KOPT-K1 (cell line): ENCODE data around the gene RTL10.
"Not testable (repeated sequence)": the region's sequence is repeated elsewhere in the genome, so short reads cannot be mapped to it uniquely, and the experiment has no call there.

ENCODE experiments used
- H3K27ac ChIP-seq: fragments of 200-600 bp; sonication (generic); 2 replicates; pipeline ENCODE4 v1.5.1; 2016; ENCODE audit warnings: antibody characterized with exemption, mild to moderate bottlenecking, low read depth, low read length; ENCODE audit not compliant: poor library complexity, severe bottlenecking
- H3K36me3 ChIP-seq: fragments of 200-600 bp; sonication (generic); 2 replicates; pipeline ENCODE4 v1.5.1; 2017; ENCODE audit warnings: antibody characterized with exemption, mild to moderate bottlenecking, low read length, moderate library complexity; ENCODE audit not compliant: insufficient read depth
- H3K9me3 ChIP-seq: fragments of 200-600 bp; sonication (generic); 2 replicates; pipeline ENCODE4 v1.5.1; 2017; ENCODE audit warnings: antibody characterized with exemption, low read length, mild to moderate bottlenecking; ENCODE audit not compliant: insufficient read depth, poor library complexity, severe bottlenecking

The RTL10 gene

GRCh38 chr22:19836512-19836911 is 18.2 kb downstream of the RTL10 start:
- Histone ChIP-seq H3K9me3 (no peaks in the 10 kb centered on the region), H3K36me3 (0 out of 2 replicates have a peak, but pooled peaks cover 7% of the 10 kb centered on the region), H3K27ac (no peak overlapping the region)

- H3K36me3 ChIP-seq = no peaks in the 10 kb centered on the region
Observed at GRCh38 chr22:19834599-19834998, 20.1 kb downstream of the RTL10 start.

GRCh38 chr22:19833327-19833726 is 21.3 kb downstream of the RTL10 start:
- H3K27ac ChIP-seq, H3K9me3 ChIP-seq, H3K36me3 ChIP-seq: not testable (repeated sequence)

More at GRCh38 chr22:19834599-19834998, 20.1 kb downstream of the RTL10 start:
- no peaks in the 10 kb centered on the region for H3K9me3 ChIP-seq
- H3K27ac ChIP-seq = no peak overlapping the region

GRCh38 chr22:19832476-19833108 is 22.1 kb downstream of the RTL10 start:
- H3K9me3 ChIP-seq = no peaks in the 10 kb centered on the region
- peak overlapping the region; percentile 26 for H3K27ac ChIP-seq
- H3K36me3 ChIP-seq = no peaks in the 10 kb centered on the region

GRCh38 chr22:19831979-19832378 is 22.7 kb downstream of the RTL10 start:
- H3K36me3 ChIP-seq, H3K9me3 ChIP-seq: not testable (repeated sequence)
- H3K27ac ChIP-seq = peak overlapping the region; percentile 26

- Histone ChIP-seq H3K27ac (no peak overlapping the region), H3K36me3 (no peaks in the 10 kb centered on the region), H3K9me3 (no peaks in the 10 kb centered on the region)
Observed at GRCh38 chr22:19831016-19831415, 23.7 kb downstream of the RTL10 start.

GRCh38 chr22:19828035-19828401 is 26.7 kb downstream of the RTL10 start:
- Histone ChIP-seq H3K9me3 (no peaks in the 10 kb centered on the region), H3K27ac (no peak overlapping the region), H3K36me3 (no peaks in the 10 kb centered on the region)

GRCh38 chr22:19827341-19828034 is 27.2 kb downstream of the RTL10 start:
- no peaks in the 10 kb centered on the region for H3K9me3 ChIP-seq
- H3K27ac ChIP-seq = no peak overlapping the region
- H3K36me3 ChIP-seq = no peaks in the 10 kb centered on the region

GRCh38 chr22:19826619-19826950 is 28.1 kb downstream of the RTL10 start:
- no peak overlapping the region for H3K27ac ChIP-seq
- H3K9me3 ChIP-seq = no peaks in the 10 kb centered on the region

GRCh38 chr22:19825904-19826618 is 28.6 kb downstream of the RTL10 start:
- Histone ChIP-seq H3K9me3 (no peaks in the 10 kb centered on the region), H3K27ac (no peak overlapping the region), H3K36me3 (no peaks in the 10 kb centered on the region)

More at GRCh38 chr22:19826619-19826950, 28.1 kb downstream of the RTL10 start:
- H3K36me3 ChIP-seq = no peaks in the 10 kb centered on the region

- peak overlapping the region; percentile 57 for H3K27ac ChIP-seq
- H3K9me3 ChIP-seq = no peaks in the 10 kb centered on the region
- H3K36me3 ChIP-seq = peaks cover 10% of the 10 kb centered on the region; the same call in 1 of the 2 replicates
Observed at GRCh38 chr22:19824926-19825339, 29.7 kb downstream of the RTL10 start.

GRCh38 chr22:19824212-19824925 is 30.3 kb downstream of the RTL10 start:
- Histone ChIP-seq H3K9me3 (no peaks in the 10 kb centered on the region), H3K27ac (peak overlapping the region; percentile 57), H3K36me3 (peaks cover 10% of the 10 kb centered on the region; the same call in 1 of the 2 replicates)

GRCh38 chr22:19823902-19824211 is 30.8 kb downstream of the RTL10 start:
- Histone ChIP-seq H3K27ac (no peak overlapping the region), H3K36me3 (peaks cover 10% of the 10 kb centered on the region; the same call in 1 of the 2 replicates), H3K9me3 (no peaks in the 10 kb centered on the region)

GRCh38 chr22:19823191-19823901 is 31.3 kb downstream of the RTL10 start:
- peaks cover 12% of the 10 kb centered on the region; the same call in 1 of the 2 replicates for H3K36me3 ChIP-seq
- no peak overlapping the region for H3K27ac ChIP-seq
- no peaks in the 10 kb centered on the region for H3K9me3 ChIP-seq
